ENCODE results near the gene ZDHHC6.

DNA sequence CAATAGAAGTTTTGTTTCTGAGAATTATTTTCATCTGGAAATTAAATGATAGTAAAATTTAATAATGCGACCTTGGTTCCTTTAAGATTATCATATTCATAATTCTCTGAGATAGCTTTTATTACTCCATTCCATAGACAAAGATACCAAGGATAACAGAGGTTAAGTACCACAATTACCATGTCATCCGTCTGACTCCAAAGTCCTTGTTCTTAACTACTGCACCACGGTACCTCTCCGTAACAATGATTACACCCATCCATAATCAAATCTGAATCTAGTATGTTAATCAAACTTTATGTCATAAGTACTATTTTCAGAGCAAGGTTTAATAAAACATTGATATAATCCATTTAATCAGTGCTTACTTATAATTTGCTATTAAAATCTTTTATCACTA, 8.4 kb downstream of the ZDHHC6 start:
- TF ChIP-seq, protein P1, sequence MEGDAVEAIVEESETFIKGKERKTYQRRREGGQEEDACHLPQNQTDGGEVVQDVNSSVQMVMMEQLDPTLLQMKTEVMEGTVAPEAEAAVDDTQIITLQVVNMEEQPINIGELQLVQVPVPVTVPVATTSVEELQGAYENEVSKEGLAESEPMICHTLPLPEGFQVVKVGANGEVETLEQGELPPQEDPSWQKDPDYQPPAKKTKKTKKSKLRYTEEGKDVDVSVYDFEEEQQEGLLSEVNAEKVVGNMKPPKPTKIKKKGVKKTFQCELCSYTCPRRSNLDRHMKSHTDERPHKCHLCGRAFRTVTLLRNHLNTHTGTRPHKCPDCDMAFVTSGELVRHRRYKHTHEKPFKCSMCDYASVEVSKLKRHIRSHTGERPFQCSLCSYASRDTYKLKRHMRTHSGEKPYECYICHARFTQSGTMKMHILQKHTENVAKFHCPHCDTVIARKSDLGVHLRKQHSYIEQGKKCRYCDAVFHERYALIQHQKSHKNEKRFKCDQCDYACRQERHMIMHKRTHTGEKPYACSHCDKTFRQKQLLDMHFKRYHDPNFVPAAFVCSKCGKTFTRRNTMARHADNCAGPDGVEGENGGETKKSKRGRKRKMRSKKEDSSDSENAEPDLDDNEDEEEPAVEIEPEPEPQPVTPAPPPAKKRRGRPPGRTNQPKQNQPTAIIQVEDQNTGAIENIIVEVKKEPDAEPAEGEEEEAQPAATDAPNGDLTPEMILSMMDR (IDR thresholded peaks at IDR 0.05; ENCODE audit: insufficient read depth, low read depth, low read length): no peak
- no peak for TF ChIP-seq EZH2 (IDR thresholded peaks at IDR 0.05; ENCODE audit: insufficient read depth, low read length)
